Epithelial cell of prostate (primary cell): ENCODE measurements around the gene NME1.
A peak's percentile ranks its signal among the peaks of the same experiment; 100 is the strongest.
"Not testable (repeated sequence)": the region's sequence is repeated elsewhere in the genome, so short reads cannot be mapped to it uniquely, and the experiment has no call there.

Experiments used
- DNase-seq: peaks from one replicate; pipeline ENCODE4 v3.0.0-alpha.2; 2011; ENCODE audit warnings: low read depth, low spot score
- H3K27ac ChIP-seq: fragments of 450-650 bp; 2 replicates; pipeline ENCODE4 v1.5.1; 2017; ENCODE audit warnings: mild to moderate bottlenecking

The NME1 gene

DNA sequence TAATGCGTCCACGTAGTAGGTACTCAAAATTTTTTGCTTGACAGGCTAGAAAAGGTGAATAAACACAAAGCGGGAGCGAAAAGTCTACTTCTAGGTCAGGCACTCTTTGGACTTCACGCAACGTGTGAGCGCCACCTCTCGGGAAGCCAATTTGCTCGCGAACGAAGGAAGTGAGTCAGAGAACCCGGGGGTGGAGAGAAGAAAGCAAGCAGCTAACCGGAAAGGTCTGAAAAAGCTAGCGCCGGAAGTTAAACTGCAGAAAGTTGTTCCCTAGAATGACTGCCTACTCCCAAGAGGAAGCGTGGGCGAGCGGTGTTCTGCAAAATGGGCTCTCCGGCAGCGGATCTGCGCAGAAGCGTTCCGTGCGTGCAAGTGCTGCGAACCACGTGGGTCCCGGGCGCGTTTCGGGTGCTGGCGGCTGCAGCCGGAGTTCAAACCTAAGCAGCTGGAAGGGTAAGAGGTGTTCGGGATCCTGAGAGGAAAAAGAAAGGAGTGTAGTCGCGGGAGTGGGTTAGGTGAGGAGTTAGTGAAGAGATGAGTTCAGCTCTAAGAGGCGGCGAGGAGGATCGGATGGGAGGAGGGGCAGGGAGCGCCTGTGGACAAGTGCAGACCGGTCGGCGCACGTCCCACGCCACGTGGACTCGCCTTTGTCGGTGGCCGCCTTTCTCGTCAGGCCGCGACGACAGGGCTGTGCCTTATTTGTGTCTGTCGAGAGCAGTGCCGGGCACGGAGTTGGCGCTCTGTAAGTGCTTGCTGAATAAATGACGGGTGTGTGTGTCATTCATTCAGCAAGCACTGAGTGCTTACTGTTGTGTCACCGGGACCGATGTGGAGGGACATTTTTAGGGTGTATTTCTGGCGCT lies at the start of gene NME1:
Gene NME1, plus strand, starts transcription at position 350 of the 863 bp plus-strand sequence. CDS start 2,096 bp downstream, outside the sequence.
- DNase-seq: peak; percentile 98
- H3K27ac ChIP-seq: peak within 1 kb of the TSS; percentile 86

DNA sequence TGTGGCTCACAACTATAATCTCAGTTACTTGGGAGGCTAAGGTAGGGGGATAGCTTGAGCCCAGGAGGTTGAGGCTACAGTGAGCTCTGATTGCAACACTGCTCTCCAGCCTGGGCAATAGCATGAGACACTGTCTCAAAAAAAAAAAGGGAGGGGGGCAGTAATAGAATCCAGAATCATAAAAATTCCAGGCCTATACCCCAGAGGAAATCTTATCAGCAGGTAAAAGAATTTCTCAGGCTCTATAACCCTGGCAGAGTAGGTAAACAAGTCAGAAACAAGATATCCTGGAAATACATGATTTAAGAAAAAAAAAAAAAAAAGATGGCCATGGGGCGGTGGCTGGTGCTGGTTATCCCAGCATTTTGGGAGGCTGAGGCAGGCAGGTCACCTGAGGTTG lies 45.6 kb upstream of the NME1 start:
- DNase-seq: no peak
- H3K27ac ChIP-seq: no peak overlapping the region

DNA sequence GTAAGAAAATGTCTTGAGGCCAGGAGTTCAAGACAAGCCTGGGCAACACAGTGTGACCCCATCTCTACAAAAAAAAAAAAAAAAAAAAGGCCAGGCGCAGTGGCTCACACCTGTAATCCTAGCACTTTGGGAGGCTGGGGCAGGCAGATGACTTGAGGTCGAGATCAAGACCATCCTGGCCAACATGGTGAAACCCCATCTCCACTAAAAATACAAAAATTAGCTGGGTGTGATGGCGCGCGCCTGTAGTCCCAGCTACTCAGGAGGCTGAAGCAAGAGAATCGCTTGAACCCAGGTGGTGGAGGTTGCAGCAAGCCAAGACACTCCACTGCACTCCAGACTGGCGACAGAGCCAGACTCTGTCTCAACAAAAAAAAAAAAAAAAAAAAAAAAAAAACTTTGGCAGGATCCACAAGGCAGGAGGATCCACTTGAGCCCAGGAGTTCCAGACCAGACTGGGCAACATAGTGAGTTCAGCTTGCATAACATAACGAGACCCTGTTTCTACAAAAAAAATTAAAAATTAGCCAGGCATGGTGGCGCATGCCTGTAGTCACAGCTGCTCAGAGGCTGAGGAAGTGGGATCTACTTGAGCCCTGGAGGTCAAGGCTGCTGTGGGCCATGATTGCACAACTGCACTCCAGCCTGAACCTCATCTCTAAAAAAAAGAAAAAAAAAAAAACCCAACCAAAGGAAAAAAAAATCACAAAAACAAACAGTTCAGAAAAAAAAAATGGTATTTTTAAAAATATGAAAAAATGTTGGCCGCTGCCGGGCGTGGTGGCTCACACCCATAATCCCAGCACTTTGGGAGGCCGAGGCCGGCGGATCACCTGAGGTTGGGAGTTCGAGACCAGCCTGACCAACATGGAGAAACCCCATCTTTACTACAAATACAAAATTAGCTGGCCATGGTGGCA lies 40.8 kb upstream of the NME1 start:
- not testable (repeated sequence) for DNase-seq, H3K27ac ChIP-seq

DNA sequence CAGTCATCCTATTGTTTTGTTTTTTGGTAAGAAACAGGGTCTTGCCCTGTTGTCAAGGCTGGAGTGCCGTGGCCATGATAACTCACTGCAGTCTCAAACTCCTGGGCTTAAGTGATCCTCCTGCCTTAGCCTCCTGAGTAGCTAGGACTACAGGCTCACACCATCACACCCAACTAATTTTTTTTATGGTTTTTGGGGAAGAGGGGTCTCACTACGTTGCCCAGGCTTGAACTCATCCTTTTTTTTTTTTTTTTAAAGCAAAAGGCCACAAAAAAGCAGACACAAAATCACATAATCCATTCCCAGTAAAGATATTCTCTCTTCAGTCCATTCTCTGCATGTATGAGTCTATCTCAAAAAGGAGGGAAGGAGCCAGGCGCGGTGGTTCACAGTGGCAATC lies 38.2 kb upstream of the NME1 start:
- no peak overlapping the region for H3K27ac ChIP-seq
- no peak for DNase-seq

DNA sequence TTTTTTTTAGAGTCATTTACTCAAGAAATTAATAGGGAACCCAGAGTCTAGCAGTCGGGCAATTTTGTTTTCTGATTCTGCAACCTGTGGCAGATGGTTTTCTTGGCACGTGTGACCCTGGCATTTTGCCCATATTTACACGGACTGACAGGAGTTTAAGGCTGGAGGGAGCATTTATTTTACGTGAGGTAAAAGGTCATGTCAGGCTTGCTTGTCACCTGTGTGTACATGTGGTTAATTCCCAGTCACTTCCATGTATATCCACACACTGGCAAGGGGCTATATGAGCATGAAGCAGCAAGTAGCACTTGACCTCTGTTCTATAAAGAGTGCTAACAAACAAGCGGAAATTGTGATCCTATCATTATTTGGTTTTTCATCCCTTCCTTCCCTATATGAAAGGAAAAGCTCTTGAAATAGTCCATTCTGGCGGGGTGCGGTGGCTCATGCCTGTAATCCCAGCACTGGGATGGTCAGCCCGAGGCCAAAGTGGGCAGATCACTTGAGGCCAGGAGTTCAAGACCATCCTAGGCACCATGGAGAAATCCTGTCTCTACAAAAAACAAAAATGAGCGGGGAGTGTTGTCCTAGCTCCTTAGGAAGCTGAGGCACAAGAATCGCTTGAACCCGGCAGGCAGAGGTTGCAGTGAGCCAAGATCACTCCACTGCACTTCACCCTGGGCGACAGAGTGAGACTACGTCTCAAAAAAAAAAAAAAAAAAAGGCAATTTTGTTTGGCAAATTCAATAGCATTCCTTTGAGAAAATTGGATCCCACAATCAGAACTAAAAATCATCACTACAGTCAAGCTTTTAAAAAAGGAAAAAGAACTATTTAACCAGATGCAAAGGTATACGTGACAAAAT lies 34.8 kb upstream of the NME1 start:
- H3K27ac ChIP-seq: no peak overlapping the region
- no peak for DNase-seq

DNA sequence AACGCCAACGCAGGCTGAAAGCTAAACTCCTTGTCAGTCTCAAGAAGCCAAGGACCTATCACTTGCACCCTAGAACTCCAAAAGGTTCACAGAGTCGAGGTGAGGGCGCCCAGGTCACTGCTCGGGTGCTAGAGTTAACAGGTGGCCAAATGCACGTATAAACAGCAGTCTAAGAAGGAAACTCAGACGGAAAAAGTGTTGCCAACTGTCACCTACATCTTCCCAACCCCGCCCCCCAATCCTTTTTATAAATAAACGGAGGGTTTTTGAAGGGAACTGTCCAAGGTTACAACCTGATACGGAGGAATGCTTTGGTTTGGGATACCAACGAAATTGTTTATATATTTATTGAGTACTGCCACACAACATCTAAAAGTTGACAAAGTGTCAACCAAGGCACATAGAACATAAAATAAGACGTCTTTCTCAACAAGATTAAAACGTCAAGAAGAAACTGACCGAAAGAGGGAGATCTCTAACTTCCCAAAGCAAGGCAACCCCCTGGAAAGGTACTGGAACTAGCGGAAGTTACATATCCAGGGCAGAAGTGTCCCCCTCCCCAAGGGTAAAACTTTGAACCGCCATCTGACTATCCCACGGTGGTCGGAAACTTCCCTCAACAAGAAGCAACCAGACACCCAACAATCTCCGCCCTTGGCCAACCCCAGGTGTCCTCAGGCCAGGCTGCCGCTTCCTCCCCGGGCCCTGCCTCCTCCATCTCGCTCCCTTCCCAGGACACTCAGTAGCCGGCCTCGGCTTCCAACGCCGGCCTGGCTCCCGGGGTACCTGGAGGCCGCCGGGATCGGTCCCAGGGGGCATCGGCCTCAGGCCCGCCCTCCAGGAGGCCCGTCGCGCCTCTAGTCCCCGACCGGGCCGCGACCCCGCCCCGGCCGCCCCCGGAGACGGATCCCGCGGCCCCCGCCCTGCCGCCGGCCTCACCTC lies 33.7 kb upstream of the NME1 start:
- DNase-seq: no peak
- H3K27ac ChIP-seq: peak overlapping the region; percentile 100

DNA sequence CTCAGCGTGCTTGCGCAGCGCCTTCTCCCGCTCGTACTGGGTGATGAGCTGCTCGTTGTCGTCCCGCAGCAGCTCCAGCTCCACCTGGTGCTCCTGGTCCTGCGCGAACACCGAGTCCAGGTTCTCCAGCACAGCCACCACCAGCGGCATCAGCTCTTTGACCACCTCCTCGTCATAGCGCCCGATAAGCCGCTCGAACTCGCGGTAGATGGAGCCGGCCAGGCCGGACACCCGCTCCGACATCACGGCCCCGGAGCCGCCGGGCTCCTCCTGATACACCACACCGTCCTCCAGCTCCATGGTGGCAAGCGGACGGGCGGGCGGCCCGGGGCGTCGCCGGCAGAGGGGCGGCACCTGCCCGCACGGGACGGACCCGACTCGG lies 33.0 kb upstream of the NME1 start:
- DNase-seq: no peak
- peak overlapping the region; percentile 100 for H3K27ac ChIP-seq

DNA sequence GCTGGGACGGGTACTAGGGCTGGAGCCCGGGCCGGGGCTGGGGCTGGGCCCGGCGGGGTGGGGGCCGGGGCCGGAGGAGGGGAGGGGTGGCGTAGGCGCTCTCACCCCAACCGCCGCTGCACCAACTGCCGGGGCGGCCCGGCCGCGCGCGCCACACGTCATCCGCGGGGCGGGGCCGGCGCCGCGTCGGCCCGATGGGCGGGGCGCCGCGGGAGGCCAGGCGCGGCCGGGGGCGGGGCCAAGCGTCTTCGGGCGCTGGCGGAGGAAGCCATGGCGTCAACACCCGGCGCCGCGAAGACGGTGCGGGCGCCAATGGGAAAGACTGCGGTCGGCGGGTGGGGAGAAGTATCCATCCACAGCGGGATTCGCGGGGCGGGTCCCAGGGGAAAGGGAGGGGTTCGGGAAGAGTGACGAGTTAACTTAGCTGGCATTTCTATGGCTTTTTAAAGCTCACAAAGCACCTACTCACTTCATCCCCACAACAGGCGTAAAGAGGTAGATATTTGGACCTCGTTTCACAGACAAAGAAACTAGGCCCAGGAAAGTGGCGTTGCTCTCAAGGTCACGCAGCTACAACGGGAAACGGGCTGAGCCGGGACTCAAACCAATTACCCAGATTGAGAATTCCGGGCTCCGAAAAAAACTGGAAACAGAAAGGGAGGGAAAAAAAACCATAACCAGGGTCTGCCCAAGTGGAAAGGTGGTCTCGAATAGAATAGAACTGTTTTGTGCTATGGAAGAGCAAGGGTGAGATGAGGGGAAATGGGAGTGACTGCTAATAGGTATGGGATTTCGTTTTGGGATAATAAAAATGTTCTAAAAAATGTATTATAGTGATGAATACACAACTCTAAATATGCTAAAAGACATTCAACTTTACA lies 32.4 kb upstream of the NME1 start, which contains the start of gene SPAG9:
Gene SPAG9, minus strand, starts transcription at position 130 of the 881 bp plus-strand sequence. CDS start 212 bp downstream, outside the sequence.
- DNase-seq: peak; percentile 86
- H3K27ac ChIP-seq: peak within 1 kb of the TSS; percentile 100

DNA sequence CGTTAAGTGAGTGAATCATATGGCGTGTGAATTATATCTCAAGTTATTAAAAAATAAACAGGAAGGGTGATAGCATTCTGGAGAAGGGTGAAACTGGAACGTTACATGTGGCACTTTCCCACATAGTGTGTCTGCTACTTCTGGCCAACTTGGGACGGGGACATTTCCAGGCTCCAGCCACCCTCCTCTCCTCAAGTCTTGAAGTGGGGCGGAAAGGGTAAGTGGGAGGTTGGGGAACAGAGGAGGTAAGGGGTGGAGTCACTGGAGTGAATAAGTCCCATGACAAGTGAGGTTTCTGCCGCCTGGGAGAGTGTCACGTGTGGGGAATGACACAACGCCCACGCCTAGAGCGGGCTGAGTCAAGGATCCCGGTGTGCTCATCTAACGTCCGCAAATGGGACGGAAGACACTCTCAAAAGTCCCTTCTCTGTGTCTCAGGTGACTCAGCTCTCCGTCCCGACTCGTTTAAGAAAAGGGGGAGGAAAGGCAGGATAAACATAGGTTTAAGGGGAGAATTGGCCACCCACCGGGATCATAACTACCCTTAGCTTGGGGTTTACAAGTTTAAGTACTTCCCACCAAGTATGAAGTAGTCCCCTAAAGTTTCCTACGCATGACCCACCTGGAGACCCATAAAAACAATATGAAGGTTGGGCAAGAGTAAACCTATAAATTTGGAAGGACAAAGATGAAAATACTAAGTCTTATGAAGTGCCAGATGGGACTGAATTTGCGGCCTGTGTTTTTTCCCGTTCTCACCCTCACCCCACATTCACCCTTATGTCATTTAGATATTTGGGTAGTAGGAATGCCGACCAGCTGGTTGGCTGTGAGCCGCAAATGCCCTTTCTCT lies 31.5 kb upstream of the NME1 start:
- H3K27ac ChIP-seq: peak overlapping the region; percentile 100
- DNase-seq: peak; percentile 99

DNA sequence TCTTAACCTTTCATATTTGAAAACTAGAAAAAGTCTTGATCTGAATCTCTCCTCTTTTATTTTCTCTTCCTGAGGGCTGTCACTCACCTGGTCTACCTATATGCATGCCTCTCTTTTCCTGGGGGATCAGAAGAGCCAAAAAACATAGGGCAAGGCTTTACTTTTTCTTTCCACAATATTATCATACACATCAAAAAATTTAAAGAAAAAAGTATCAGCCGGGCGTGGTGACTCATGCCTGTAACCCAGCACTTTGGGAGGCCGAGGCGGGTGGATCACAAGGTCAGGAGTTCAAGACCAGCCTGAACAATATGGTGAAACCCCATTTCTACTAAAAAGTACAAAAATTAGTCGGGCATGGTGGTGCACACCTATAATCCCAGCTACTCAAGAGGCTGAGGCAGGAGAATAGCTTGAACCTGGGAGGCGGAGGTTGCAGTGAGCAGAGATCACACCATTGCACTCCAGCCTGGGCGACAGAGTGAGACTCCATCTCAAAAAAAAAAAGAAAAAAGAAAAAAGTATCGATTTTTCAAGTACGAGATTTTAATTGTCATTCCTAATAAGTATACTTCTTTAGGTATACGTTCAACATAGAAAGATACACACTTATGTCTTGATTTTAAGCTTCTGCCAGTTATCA lies 30.8 kb upstream of the NME1 start:
- DNase-seq: not testable (repeated sequence)
- H3K27ac ChIP-seq: peak overlapping the region; percentile 100

DNA sequence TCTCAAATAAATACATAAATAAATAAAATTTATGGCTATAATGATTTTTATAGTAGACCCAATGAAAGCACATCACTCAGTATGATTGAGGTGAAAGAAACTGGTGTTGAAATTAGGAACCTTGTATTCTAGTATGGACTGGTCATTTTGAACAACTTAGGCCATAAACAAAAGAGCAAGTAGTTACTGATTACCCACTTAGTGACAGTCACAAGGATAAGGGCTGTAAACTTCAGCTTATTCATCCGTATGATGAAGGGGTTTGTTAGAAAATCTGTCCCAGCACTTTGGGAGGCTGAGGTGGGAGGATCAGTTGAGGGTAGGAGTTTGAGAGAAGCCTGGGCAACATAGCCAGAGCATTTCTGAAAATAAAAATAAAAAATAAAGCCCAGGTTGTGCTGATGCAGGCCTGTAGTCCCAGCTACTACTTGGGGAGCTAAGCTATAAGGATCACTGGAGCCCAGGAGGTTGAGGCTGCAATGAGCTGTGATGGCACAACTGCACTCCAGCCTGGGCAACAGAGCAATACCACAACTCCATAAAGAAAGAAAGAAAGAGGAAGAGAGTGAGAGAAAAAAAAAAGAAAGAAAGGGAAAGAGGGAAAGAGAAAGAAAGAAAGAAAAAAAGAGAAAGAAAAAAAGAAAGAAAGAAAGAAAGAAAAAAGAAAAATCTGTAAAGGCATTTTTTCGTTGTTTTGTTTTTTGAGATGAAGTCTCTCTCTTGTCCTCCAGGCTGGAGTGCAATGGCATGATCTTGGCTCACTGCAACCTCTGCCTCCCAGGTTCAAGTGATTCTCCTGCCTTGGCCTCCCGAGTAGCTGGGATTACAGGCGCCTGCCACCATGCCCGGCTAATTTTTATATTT lies 28.5 kb upstream of the NME1 start:
- DNase-seq: no peak

DNA sequence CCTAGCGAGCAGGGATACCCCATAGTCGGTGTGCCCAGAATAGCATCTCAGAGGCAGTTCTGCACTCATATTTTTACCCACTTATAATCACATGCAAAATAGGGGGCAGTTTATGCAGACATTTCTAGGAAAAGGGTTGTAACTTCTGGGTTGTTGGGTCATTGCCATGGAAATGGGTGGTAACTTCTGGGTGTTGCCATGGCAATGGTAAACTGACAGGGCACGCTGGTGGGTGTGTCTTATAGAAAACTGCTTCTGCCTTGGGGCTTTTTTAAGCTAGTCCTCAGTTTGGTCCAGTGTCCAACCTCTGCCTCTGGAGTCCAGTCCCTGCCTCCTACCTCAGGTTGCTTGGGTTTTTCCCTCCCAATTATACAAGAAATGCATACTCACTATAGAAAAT lies 25.3 kb upstream of the NME1 start:
- no peak overlapping the region for H3K27ac ChIP-seq
- DNase-seq: no peak

More for the DNA sequence above, 28.5 kb upstream of the NME1 start:
- H3K27ac ChIP-seq: no peak overlapping the region

DNA sequence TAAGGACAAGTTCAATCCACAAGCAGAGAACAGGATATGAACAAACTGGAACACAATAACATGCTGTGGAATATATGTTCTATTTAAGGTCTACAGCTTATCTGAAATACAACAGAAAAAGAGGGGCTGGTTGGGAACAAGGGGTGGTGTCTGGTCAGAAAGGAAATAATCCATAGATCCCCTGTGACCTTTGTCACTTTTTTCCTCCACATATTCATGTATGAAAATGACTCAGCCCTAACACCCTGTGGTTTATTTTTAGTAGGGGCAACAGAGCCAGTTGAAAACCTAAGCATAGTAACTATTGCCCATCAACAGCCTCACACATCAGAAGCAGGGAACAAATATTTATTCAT lies 20.4 kb upstream of the NME1 start:
- no peak for DNase-seq
- no peak overlapping the region for H3K27ac ChIP-seq

DNA sequence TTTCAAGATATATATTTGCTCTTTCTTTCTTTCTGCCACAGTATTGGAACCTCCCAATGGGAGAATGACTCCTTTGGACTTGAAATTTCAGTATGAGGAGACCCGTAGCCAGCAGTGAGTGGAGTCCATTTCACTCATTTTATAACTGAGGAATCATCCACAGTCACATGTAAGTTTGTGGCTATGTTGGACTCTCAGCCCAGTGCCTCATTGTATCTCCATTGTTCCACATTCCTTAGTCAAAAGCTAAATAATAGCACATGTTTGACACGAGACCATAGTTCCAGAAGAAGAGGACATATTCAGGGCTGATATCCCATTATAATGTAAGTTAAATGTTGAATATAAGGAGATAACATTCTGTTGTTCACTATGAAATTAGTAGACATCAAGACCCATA lies 20.0 kb upstream of the NME1 start:
- no peak overlapping the region for H3K27ac ChIP-seq
- no peak for DNase-seq

DNA sequence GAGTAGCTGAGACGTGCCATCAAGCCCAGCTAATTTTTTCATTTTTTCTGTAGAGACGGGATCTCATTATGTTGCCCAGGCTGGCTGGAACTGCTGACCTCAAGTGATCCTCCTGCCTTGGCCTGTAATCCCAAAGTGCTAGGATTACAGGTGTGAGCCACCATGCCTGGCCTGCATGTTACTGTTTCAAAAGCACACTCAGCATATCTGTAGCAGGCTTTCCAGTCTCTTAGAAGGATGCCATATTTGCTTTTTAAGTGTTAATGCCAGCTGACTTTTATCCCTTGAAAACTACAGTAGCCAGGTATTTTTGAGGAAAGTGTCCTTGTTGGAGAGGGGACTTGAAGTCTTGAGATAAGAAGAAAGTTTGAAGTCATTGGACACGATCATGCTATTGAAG lies 17.4 kb upstream of the NME1 start:
- no peak overlapping the region for H3K27ac ChIP-seq
- DNase-seq: no peak

DNA sequence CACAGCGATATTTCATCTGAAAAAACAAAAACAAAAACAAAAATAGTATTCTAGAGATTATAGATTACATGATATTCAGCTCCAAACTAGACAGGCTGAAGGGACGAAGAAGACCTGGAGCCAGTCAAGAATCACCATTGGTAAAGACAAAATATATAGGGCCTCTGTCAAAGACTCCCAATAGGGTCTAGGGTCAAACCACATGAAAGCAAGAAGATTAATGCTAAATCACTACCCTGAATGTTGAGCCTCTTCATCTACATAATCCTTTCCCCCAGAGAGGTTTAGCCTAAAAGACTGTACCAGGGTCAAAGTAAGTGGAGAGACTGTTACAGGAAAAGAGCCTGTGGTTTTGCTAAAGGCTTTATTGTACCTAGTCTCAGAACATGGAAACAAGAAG lies 10.8 kb upstream of the NME1 start:
- DNase-seq: no peak
- H3K27ac ChIP-seq: no peak overlapping the region
